BLaER1 (cell line): Measurements from ENCODE around the gene C1QTNF5.

Source experiments
- H3K27ac ChIP-seq: shearing (Covaris generic); formaldehyde crosslinking; 2 replicates; pipeline ENCODE4 v1.8.1; 2022
- H3K27me3 ChIP-seq: shearing (Covaris generic); formaldehyde crosslinking; 2 replicates; pipeline ENCODE4 v1.8.1; 2022
- H3K36me3 ChIP-seq: shearing (Covaris generic); formaldehyde crosslinking; 2 replicates; pipeline ENCODE4 v1.8.1; 2022
- H3K4me1 ChIP-seq: shearing (Covaris generic); formaldehyde crosslinking; 2 replicates; pipeline ENCODE4 v1.8.1; 2022
- H3K4me2 ChIP-seq: shearing (Covaris generic); formaldehyde crosslinking; 2 replicates; pipeline ENCODE4 v1.8.1; 2022
- H3K4me3 ChIP-seq: shearing (Covaris generic); formaldehyde crosslinking; 2 replicates; pipeline ENCODE4 v1.8.1; 2022
- H3K9ac ChIP-seq: shearing (Covaris generic); formaldehyde crosslinking; 2 replicates; pipeline ENCODE4 v1.8.1; 2022
- H3K9me3 ChIP-seq: shearing (Covaris generic); formaldehyde crosslinking; 2 replicates; pipeline ENCODE4 v1.8.1; 2022
- H4K20me1 ChIP-seq: shearing (Covaris generic); formaldehyde crosslinking; 2 replicates; pipeline ENCODE4 v1.8.1; 2022
- Cebpa-rat ChIP-seq: shearing (Covaris generic); IDR thresholded peaks from 2 replicates; pipeline ENCODE4 v1.8.1; 2022

The C1QTNF5 gene

DNA sequence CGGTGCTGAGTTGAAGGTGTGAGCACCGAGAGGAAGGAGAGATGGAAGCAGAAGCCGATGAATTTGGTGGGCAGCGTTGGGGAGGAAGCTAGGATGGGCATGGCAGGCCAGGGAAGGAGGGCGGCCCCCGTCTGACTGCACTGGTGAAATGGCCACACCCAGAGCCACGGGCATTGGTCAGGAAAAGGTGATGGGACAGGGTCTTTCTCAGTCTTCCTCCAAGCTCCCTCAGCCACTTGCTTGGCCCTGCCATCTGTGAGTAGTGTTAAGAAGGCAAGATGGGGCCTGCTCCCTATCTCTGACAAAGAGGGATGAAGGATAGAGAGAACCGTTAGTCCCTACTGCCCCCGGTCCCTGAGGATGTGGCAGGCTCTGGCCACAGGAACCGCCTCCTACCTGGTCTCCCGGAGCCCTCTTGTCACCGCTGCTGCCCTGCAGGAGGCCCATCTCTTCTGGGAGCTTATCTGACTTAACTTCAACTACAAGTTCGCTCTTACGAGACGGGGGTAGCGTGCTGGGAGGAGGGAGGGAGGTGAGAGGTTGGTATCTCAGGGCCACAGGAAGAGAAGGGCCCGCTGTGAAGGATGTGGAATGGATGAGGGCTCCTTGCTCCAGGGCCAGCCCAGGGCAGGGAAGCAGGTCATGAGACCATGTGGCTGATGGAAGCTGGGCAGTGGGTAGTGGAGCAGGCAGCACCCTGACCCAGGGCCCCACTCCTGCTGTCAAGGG is 30.6 kb downstream of the C1QTNF5 start:
- Histone ChIP-seq H3K4me3 (no peak overlapping the region), H3K27me3 (no peaks in the 10 kb centered on the region), H3K9ac (no peak overlapping the region), H3K36me3 (peaks cover 82% of the 10 kb centered on the region), H3K9me3 (no peaks in the 10 kb centered on the region), H4K20me1 (peaks cover 44% of the 10 kb centered on the region), H3K4me1 (peaks cover 31% of the 10 kb centered on the region), H3K4me2 (no peak overlapping the region), H3K27ac (no peak overlapping the region)
- no peak for TF ChIP-seq Cebpa-rat

DNA sequence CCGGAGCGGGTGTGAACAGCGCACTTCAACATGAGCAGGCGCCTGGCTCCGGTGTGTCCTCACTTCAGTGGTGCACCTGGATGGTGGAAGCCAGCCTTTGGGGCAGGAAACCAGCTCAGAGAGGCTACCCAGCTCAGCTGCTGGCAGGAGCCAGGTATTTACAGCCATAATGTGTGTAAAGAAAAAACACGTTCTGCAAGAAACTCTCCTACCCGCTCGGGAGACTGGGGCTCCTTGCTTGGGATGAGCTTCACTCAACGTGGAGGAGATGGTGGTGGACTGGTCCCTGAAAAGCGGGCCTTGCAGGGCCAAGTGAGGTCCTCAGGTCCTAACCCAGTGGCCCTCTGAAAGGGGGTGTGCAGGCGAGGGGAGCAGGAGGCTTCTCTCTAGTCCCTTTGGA is 31.3 kb downstream of the C1QTNF5 start:
- H4K20me1 ChIP-seq = peaks cover 37% of the 10 kb centered on the region
- peaks cover 24% of the 10 kb centered on the region for H3K4me1 ChIP-seq
- H3K9me3 ChIP-seq = no peaks in the 10 kb centered on the region
- no peaks in the 10 kb centered on the region for H3K27me3 ChIP-seq
- H3K9ac ChIP-seq = no peak overlapping the region
- peaks cover 82% of the 10 kb centered on the region for H3K36me3 ChIP-seq
- no peak for TF ChIP-seq Cebpa-rat
- H3K4me2 ChIP-seq = no peak overlapping the region
- no peak overlapping the region for H3K4me3 ChIP-seq
- no peak overlapping the region for H3K27ac ChIP-seq

DNA sequence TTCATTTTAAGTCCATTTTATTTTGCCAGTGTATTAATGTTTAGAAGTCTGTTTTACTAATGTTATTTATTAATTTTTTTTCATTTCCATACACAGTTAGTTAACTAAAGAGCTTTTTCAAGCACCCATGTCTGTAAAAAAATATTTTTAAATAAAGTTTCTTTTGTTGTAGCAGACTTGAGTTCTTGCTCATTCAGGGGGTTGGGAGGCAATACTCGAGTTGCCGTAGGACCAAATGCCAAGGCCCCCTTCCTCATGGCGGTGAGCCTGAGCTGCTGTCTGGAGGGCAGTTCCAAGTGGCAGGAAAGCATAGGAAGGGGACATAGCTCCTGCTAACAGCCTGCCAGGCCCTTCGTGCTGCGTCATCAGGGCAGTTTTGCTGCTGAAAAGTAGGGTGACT is 32.7 kb downstream of the C1QTNF5 start:
- Histone ChIP-seq H3K9ac (no peak overlapping the region), H3K36me3 (peaks cover 82% of the 10 kb centered on the region), H3K4me2 (no peak overlapping the region), H3K4me1 (peaks cover 20% of the 10 kb centered on the region), H3K9me3 (no peaks in the 10 kb centered on the region), H3K4me3 (no peak overlapping the region), H4K20me1 (peaks cover 22% of the 10 kb centered on the region), H3K27me3 (no peaks in the 10 kb centered on the region), H3K27ac (no peak overlapping the region)
- no peak for TF ChIP-seq Cebpa-rat

DNA sequence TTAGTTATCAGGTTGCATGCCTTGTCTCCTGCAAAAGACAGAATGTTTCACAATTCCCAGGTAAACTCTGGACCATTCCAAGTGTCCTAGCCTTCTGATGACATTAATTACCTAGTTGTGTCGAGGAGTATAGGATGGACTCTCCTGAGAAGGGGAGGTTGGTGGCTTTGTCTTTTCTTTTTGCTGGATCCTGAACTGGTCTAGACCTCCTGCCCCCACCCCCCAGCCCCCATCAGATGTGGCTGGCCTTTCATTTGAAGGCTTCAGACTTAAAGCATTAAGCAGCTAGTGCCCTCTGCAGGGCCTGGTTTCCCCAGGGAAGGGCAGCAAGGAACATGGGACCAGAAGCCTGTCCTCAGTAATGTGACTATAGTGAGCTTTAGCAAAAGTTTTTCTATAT is 33.5 kb downstream of the C1QTNF5 start:
- Histone ChIP-seq H3K4me1 (peaks cover 20% of the 10 kb centered on the region), H3K36me3 (peaks cover 82% of the 10 kb centered on the region), H3K9ac (peak overlapping the region; percentile 39), H3K9me3 (no peaks in the 10 kb centered on the region), H3K27me3 (no peaks in the 10 kb centered on the region), H3K27ac (peak overlapping the region; percentile 52), H3K4me2 (peak overlapping the region; percentile 57), H4K20me1 (peaks cover 15% of the 10 kb centered on the region), H3K4me3 (no peak overlapping the region)
- no peak for TF ChIP-seq Cebpa-rat

DNA sequence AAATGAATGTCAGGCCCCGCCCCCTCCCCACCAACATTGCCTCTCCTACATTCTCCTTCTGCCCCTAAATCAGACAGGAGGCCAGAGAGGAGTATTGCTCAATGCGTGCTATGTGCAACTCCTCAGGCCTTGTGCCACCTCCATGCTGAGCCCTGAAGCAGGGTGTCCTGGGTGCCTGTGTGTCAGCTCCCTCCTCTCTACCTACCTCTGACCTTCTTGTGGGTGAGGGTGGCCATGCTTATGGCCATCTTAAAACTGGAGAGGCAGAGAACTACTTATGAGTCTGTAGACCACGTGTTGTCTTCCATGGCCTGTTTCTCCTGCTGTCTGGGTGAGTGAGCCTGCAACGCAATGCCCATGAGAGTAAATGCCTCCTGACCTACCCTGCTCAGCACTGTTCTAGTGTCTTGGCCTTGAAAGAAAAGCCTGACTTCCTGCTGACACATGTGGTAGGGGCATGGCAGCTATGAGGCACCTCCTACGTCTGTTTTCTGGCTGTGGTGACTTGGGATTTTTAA is 34.3 kb downstream of the C1QTNF5 start:
- Histone ChIP-seq H3K9me3 (no peaks in the 10 kb centered on the region), H3K4me1 (peaks cover 20% of the 10 kb centered on the region), H3K36me3 (peaks cover 82% of the 10 kb centered on the region), H3K9ac (peak overlapping the region; percentile 39), H4K20me1 (peaks cover 13% of the 10 kb centered on the region; the same call in 1 of the 2 replicates), H3K4me2 (peak overlapping the region; percentile 57), H3K4me3 (no peak overlapping the region), H3K27me3 (no peaks in the 10 kb centered on the region), H3K27ac (peak overlapping the region; percentile 52)
- no peak for TF ChIP-seq Cebpa-rat

DNA sequence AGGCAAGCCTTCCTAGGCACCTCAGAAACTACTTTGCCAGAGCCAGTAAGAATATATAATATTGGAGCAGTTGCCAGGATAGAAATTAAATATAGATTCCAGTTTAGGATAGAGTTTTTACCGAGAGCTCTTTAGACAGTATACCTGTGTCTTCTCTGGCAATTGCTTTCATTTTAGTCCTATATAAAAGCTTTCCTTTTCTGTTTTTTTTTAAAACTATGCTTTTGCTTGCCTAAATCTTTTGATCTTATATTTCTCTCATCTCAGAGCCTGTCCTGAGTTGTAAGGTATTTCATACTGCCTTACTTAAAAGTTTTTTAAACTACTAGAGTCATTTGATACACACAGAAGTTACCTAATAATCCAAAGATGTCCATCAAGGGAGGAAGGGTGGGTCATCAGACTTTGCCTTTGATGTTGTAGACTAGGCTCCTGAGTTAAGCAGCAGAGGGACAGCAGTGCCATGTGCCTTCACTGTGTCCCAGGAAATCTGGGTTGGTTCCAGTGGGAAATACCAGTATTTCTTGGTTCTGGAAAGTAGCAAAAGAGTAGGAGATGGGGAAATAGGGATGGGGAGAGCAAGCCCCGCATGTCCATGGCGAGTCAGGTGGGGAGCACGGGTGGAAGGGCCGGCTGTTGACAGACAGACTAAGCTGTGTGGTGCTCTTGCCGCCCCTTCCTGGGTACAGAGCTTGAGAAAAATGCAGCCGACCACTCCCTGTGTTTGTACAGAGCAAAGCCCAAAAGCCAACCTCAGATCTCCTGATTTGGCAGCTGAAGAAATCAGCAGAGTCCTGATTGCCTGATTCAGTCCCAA is 34.9 kb downstream of the C1QTNF5 start:
- Histone ChIP-seq H4K20me1 (peaks cover 13% of the 10 kb centered on the region; the same call in 1 of the 2 replicates), H3K36me3 (peaks cover 82% of the 10 kb centered on the region), H3K4me3 (no peak overlapping the region), H3K27ac (peak overlapping the region; percentile 52), H3K4me1 (peaks cover 20% of the 10 kb centered on the region), H3K9me3 (no peaks in the 10 kb centered on the region), H3K9ac (peak overlapping the region; percentile 39; the same call in 1 of the 2 replicates), H3K27me3 (no peaks in the 10 kb centered on the region), H3K4me2 (peak overlapping the region; percentile 57)
- no peak for TF ChIP-seq Cebpa-rat

DNA sequence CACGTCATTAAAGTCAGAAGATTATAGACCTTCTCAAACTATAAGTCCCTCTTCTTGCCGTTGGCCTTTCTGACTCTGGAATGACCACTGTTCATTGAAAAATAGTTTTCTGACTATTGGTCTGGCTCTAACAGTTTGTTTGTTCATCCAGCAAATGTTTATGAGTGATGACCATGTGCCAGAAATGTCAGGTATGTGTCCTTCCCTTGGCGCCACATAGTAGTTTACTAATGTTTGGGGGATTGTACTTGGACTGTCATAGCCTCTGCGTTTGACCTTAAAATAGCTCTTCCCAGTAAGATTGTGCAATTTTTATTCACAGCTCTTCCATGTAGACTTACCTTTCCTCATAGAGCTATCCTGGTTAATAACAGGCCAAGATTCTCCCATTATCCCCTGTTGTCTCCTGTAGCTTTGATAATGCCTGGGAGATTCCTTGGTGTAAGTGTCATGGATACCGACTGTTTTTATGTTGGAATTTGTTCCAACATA is 37.4 kb downstream of the C1QTNF5 start:
- H3K27ac ChIP-seq = no peak overlapping the region
- TF ChIP-seq Cebpa-rat = no peak
- peaks cover 20% of the 10 kb centered on the region for H3K4me1 ChIP-seq
- no peaks in the 10 kb centered on the region for H4K20me1 ChIP-seq
- H3K4me2 ChIP-seq = no peak overlapping the region
- H3K9me3 ChIP-seq = no peaks in the 10 kb centered on the region
- H3K9ac ChIP-seq = no peak overlapping the region
- H3K36me3 ChIP-seq = peaks cover 82% of the 10 kb centered on the region
- H3K27me3 ChIP-seq = no peaks in the 10 kb centered on the region
- H3K4me3 ChIP-seq = no peak overlapping the region

DNA sequence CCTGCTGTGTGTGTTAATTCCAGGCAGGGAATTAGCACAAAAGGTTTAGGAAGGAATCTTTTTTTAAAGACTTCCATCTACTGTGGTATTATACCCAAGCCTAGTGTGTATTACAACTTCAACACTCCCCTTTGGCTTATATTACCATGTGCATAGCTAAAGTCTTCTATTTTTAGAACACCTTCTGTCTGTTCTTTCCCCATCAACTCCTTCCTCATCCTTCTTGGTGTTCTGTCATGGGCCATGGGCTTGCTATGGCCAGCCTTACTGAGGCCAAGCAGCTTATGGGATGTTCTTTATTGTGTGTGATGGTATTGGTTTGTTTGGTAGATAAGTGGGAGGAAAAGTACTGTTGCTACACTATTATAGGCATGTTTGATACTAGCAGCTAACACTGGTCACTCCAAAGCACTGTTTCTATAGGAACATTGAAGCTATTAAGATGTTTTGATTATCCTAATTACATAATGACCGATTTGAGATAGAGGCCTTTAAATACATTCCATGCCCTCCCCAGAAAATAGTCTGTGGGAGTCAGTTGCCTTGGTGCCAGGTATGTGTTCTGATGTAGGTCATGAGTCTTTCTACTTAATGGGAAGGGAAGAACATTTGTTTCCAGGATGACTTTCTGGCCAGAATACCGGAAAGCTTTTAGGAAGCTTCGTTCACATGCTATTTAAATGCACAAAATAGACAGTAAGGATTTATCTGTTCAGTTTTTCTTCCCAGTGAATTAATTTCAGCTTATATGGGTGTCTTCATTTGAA is 40.3 kb downstream of the C1QTNF5 start:
- no peaks in the 10 kb centered on the region for H3K9me3 ChIP-seq
- H3K27ac ChIP-seq = no peak overlapping the region
- no peak overlapping the region for H3K4me2 ChIP-seq
- H3K27me3 ChIP-seq = no peaks in the 10 kb centered on the region
- no peak overlapping the region for H3K4me3 ChIP-seq
- TF ChIP-seq Cebpa-rat = no peak
- H3K36me3 ChIP-seq = peaks cover 94% of the 10 kb centered on the region
- H4K20me1 ChIP-seq = 0 out of 2 replicates have a peak, but pooled peaks cover 2% of the 10 kb centered on the region
- no peaks in the 10 kb centered on the region for H3K4me1 ChIP-seq
- H3K9ac ChIP-seq = no peak overlapping the region

DNA sequence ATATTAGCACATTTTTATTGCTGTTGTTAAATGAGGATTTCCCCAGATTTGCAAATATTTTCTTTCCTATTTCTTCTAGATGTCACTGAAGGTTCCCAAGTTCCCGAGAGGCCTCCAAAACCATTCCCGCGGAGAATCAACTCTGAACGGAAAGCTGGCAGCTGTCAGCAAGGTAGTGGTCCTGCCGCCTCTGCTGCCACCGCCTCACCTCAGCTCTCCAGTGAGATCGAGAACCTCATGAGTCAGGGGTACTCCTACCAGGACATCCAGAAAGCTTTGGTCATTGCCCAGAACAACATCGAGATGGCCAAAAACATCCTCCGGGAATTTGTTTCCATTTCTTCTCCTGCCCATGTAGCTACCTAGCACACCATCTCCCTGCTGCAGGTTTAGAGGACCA is 41.3 kb downstream of the C1QTNF5 start:
- Histone ChIP-seq H3K9me3 (no peaks in the 10 kb centered on the region), H3K27me3 (no peaks in the 10 kb centered on the region), H3K4me3 (no peak overlapping the region), H3K4me1 (no peaks in the 10 kb centered on the region), H4K20me1 (0 out of 2 replicates have a peak, but pooled peaks cover 7% of the 10 kb centered on the region), H3K9ac (no peak overlapping the region), H3K36me3 (peaks cover 90% of the 10 kb centered on the region), H3K27ac (no peak overlapping the region), H3K4me2 (no peak overlapping the region)
- TF ChIP-seq Cebpa-rat = no peak
